Esophagus muscularis mucosa (tissue), 4 donors: Measurements from ENCODE around the gene CD180. TPM values are rescaled to one million over a fixed set of nuclear protein-coding genes. Genes with fewer than 3 reads are reported as not detected.
A peak's percentile ranks its signal among the peaks of the same experiment; 100 is the strongest.

Experiments used
- DNase-seq: peaks from one replicate; pipeline ENCODE4 v3.0.0-alpha.2; 2017; ENCODE audit errors: extremely low spot score
- H3K27ac ChIP-seq, 4 donors: fragments of 200-600 bp; sonication (generic); replicated peaks in 1 of 4; 1 replicate in 3 of 4; 2 replicates in 1 of 4; pipeline ENCODE4 v1.5.1; 2016 to 2019; ENCODE audit warnings: mild to moderate bottlenecking in 1 of 4
- H3K27me3 ChIP-seq, 4 donors: fragments of 200-600 bp; sonication (generic); one replicate each; pipeline versions ENCODE4 v1.5.1 to v1.6.0; 2016 to 2019
- H3K36me3 ChIP-seq, 4 donors: fragments of 200-600 bp; sonication (generic); one replicate each; pipeline ENCODE4 v1.5.1; 2016 to 2019
- H3K4me1 ChIP-seq, 4 donors: fragments of 200-600 bp; sonication (generic); one replicate each; pipeline ENCODE4 v1.5.1; 2016 to 2019
- H3K4me3 ChIP-seq, 4 donors: fragments of 200-600 bp; sonication (generic); 1 replicate in 2 of 4; 2 replicates in 2 of 4; pipeline ENCODE4 v1.5.1; 2016 to 2019; ENCODE audit warnings: mild to moderate bottlenecking in 4 of 4, moderate library complexity in 1 of 4
- H3K9me3 ChIP-seq, 4 donors: fragments of 200-600 bp; sonication (generic); 1 replicate in 3 of 4; 2 replicates in 1 of 4; pipeline ENCODE4 v1.5.1; 2016 to 2019
- EP300 ChIP-seq: sonication (generic); formaldehyde crosslinking; IDR thresholded peaks from one replicate; pipeline ENCODE4 v1.6.1; 2017; ENCODE audit warnings: antibody characterized with exemption
- POLR2A ChIP-seq: fragments of 450-650 bp; IDR thresholded peaks from one replicate; pipeline ENCODE4 v1.6.1; 2017; ENCODE audit warnings: antibody characterized with exemption, moderate library complexity, mild to moderate bottlenecking, low read depth
- POLR2AphosphoS5 ChIP-seq, 2 donors: sonication (generic); formaldehyde crosslinking; IDR thresholded peaks; one replicate each; pipeline ENCODE4 v1.6.1; 2017; ENCODE audit warnings: antibody characterized with exemption in 2 of 2
- WGBS: methylation state at CpG from one replicate; pipeline ENCODE4 v1.1.5; 2018; 5-methylcytosine and 5-hydroxymethylcytosine counted together
- intact Hi-C: fragments of 100-400 bp; cut with DNase I; formaldehyde crosslinking; loops from one replicate; pipeline ENCODE4 v1.15.1; 2023
- total RNA-seq, 4 donors: library from RNA; depleted of rRNA; stranded (reverse); fragments of >200 nt; gene quantifications; one replicate each; pipeline versions ENCODE4 v1.1.0 to v1.2.1, GENCODE V29; 2016
- TF ChIP-seq, protein P1 (sequence below), 3 experiments: fragments of 200-600 bp in 2 of 3; fragments of 450-650 bp in 1 of 3; sonication (generic) in 2 of 3; IDR thresholded peaks; one replicate each; pipeline ENCODE4 v1.5.1; 2017 to 2019; ENCODE audit warnings: antibody characterized with exemption in 3 of 3, mild to moderate bottlenecking in 2 of 3, moderate library complexity in 1 of 3

Gene CD180
- total RNA-seq, 4 donors from 2014 or later = 0.42 to 1.8 (median 0.67) TPM

GRCh38 chr5:67243349-67243748, 46.8 kb upstream of the CD180 start:
- intact Hi-C loops = loop anchor here (10.0 kb wide), 3 partner anchors 251 to 1011 kb away; no protein-coding TSS in a partner anchor
- peak overlapping the region in 3 of 4 donors; percentile 54 to 83 (median 77) for H3K27ac ChIP-seq

DNA sequence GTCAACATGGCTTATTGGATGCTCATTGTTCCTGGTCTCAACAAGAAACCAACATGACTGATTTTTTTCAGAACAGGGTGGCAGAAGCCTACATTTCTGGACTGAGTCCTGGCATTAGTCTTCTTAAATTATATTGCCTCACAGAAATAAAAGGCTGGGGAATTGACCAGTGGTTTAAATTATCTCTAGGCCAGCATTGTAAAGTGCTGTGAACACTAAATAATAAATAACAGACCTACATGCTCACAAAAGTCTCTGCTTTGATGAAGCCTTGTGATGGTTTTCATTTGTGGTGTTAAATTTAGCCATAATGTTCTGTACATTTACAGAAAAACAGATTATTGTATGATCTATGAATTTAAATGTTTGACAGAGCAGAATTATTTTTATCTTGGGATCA, 44.7 kb upstream of the CD180 start:
- Histone ChIP-seq H3K4me3 (no peak overlapping the region), H3K36me3 (no peaks in the 10 kb centered on the region), H3K9me3 (no peaks in the 10 kb centered on the region), H3K27ac (peak overlapping the region in 1 of 4 donors; percentile 54), H3K27me3 (no peaks in the 10 kb centered on the region), H3K4me1 (peaks cover 15 to 59% (median 42%) of the 10 kb centered on the region in 4 donors)
- intact Hi-C loops = loop anchor here (10.0 kb wide), 3 partner anchors 253 to 1013 kb away; no protein-coding TSS in a partner anchor
- no peak for DNase-seq
- TF ChIP-seq EP300 = no peak

More at GRCh38 chr5:67243349-67243748, 46.8 kb upstream of the CD180 start:
- H3K27me3 ChIP-seq = no peaks in the 10 kb centered on the region
- DNase-seq = no peak
- TF ChIP-seq POLR2AphosphoS5 (IDR thresholded peaks at IDR 0.05) (no peak), POLR2A (no peak), EP300 (no peak)
- TF ChIP-seq, protein P1, sequence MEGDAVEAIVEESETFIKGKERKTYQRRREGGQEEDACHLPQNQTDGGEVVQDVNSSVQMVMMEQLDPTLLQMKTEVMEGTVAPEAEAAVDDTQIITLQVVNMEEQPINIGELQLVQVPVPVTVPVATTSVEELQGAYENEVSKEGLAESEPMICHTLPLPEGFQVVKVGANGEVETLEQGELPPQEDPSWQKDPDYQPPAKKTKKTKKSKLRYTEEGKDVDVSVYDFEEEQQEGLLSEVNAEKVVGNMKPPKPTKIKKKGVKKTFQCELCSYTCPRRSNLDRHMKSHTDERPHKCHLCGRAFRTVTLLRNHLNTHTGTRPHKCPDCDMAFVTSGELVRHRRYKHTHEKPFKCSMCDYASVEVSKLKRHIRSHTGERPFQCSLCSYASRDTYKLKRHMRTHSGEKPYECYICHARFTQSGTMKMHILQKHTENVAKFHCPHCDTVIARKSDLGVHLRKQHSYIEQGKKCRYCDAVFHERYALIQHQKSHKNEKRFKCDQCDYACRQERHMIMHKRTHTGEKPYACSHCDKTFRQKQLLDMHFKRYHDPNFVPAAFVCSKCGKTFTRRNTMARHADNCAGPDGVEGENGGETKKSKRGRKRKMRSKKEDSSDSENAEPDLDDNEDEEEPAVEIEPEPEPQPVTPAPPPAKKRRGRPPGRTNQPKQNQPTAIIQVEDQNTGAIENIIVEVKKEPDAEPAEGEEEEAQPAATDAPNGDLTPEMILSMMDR (IDR thresholded peaks at IDR 0.05) = no peak
- no peaks in the 10 kb centered on the region for H3K36me3 ChIP-seq
- H3K4me3 ChIP-seq = no peak overlapping the region
- H3K9me3 ChIP-seq = no peaks in the 10 kb centered on the region
- WGBS = 90% methylated on average over 1 of the region's 1 CpG
- peaks cover 17 to 71% (median 52%) of the 10 kb centered on the region in 4 donors for H3K4me1 ChIP-seq

DNA sequence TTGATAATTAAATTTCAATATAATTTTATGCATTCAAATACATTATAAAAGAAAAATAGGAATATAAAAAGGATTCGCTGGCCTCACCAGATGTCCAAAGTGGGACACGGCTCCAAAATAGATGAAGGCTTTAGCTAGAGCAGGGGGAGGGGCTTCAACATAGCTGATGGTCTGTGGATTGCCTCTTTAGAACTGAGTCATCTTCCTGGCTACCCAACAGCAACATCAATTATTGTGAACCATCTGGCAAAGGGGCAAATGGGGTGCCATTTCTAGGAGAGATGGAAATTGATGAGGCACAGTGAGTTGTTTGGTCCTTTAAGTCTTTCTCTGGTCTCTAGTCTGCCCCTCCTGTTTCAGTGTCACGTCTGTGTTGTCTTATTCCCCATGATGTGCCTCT, 44.2 kb upstream of the CD180 start:
- 94% methylated on average over 3 of the region's 3 CpGs for WGBS
- peak overlapping the region in 1 of 4 donors; percentile 8 for H3K27ac ChIP-seq
- TF ChIP-seq, protein P1 (IDR thresholded peaks at IDR 0.05) = no peak
- no peak for TF ChIP-seq POLR2AphosphoS5 (IDR thresholded peaks at IDR 0.05)
- no peak for TF ChIP-seq POLR2A
- no peak for TF ChIP-seq EP300
- H3K4me3 ChIP-seq = no peak overlapping the region
- peaks cover 10 to 56% (median 38%) of the 10 kb centered on the region in 4 donors for H3K4me1 ChIP-seq
- H3K27me3 ChIP-seq = no peaks in the 10 kb centered on the region
- H3K36me3 ChIP-seq = no peaks in the 10 kb centered on the region
- DNase-seq = no peak
- intact Hi-C loops = loop anchor here (10.0 kb wide), 3 partner anchors 254 to 1014 kb away; no protein-coding TSS in a partner anchor
- H3K9me3 ChIP-seq = no peaks in the 10 kb centered on the region

DNA sequence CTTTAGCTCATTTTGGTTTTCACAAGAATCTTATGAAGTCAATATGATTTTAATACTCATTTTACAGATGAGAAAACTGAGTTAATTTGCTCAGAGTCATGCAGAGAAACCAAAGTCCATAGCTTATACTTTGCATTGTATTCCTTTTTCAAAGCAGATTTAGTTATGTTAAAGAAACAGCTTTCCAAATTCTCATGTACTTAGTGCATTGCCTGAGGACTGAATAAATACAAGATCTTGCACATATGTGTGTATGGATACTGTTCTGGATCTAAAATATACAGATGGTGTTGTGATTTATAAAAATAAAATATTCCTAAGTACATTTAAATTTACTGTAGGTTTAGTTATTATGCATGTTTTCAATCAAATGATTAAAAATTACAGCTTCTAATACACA, 43.5 kb upstream of the CD180 start:
- DNase-seq = no peak
- intact Hi-C loops = loop anchor here (10.0 kb wide), 3 partner anchors 255 to 1015 kb away; no protein-coding TSS in a partner anchor
- Histone ChIP-seq H3K4me3 (no peak overlapping the region), H3K27ac (peak overlapping the region in 3 of 4 donors; percentile 68 to 85 (median 77)), H3K27me3 (no peaks in the 10 kb centered on the region), H3K36me3 (no peaks in the 10 kb centered on the region), H3K9me3 (no peaks in the 10 kb centered on the region), H3K4me1 (peaks cover 11 to 56% (median 38%) of the 10 kb centered on the region in 4 donors)
- no peak for TF ChIP-seq POLR2A
- no peak for TF ChIP-seq EP300
- TF ChIP-seq, protein P1 (IDR thresholded peaks at IDR 0.05) = no peak
- TF ChIP-seq POLR2AphosphoS5 (IDR thresholded peaks at IDR 0.05) = no peak

GRCh38 chr5:67238191-67238590, 41.6 kb upstream of the CD180 start:
- no peaks in the 10 kb centered on the region for H3K27me3 ChIP-seq
- WGBS = 66% methylated on average over 8 of the region's 8 CpGs
- intact Hi-C loops = loop anchor here (10.0 kb wide), 1 partner anchor 1727 kb away; no protein-coding TSS in a partner anchor
- H3K36me3 ChIP-seq = no peaks in the 10 kb centered on the region
- peaks cover 11 to 57% (median 47%) of the 10 kb centered on the region in 4 donors for H3K4me1 ChIP-seq
- H3K27ac ChIP-seq = peak overlapping the region; percentile 68 to 85 (median 72)
- no peaks in the 10 kb centered on the region for H3K9me3 ChIP-seq
- no peak overlapping the region for H3K4me3 ChIP-seq
- TF ChIP-seq, protein P1 (IDR thresholded peaks at IDR 0.05) = no peak
- TF ChIP-seq POLR2AphosphoS5 (IDR thresholded peaks at IDR 0.05) = peak; percentile 61 to 74
- DNase-seq = no peak
